Stimulated activated CD8-positive, alpha-beta memory T cell treated with anti-CD3 and anti-CD28 coated beads, Interleukin-4, amount 100 ng/mL, for 24 hours (primary cell): ENCODE measurements around the gene RAD21L1.

ENCODE experiments used
- DNase-seq: peaks from one replicate; pipeline ENCODE4 v3.0.0-alpha.2; 2020; ENCODE audit warnings: low read depth

The RAD21L1 gene

DNA sequence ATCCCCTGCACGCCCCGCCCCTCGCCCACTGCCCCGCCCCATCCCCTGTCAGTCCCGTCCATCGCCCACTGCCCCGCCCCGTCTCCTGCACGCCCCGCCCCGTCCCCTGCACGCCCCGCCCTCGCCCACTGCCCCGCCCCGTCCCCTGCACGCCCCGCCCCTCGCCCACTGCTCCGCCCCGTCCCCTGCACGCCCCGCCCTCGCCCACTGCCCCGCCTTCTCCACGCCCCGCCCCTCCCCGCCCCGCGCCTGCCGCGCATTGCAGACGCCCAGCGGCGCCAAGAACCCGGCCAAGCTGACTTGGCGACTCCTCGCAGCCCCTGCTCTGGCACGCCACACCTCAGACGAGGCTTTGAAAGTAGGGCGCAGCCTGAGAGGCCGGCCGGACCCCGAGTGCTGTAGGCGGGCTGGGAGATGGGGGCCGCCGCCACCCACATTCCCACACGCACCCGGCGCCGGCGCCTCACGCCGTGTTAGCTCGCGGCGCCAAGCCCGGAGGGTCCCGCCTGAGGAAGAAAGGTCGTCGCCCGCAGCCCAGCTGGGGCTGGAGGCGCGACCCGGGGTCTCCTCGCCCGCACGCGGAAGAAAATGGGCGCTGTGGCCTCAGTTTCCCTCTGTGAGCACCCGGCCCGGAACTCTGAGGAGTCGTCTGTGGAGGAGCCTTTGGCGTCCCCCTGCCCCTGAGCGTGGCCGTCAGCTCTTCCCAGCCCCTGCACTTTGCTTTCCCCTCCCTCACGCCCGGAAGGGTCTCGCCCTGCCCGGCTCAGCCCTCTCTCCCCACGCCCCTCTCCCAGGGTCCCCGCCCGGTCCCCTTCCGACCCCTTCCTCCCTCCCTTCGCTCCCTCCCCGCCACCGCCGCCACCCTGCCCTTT lies at the start of gene RAD21L1:
Gene RAD21L1, plus strand, starts transcription at position 262 of the 872 bp plus-strand sequence. CDS start 2,410 bp downstream, outside the sequence.
- DNase-seq = peak; percentile 62

GRCh38 chr20:1177680-1178079 lies 48.2 kb upstream of the RAD21L1 start:
- DNase-seq = no peak

DNA sequence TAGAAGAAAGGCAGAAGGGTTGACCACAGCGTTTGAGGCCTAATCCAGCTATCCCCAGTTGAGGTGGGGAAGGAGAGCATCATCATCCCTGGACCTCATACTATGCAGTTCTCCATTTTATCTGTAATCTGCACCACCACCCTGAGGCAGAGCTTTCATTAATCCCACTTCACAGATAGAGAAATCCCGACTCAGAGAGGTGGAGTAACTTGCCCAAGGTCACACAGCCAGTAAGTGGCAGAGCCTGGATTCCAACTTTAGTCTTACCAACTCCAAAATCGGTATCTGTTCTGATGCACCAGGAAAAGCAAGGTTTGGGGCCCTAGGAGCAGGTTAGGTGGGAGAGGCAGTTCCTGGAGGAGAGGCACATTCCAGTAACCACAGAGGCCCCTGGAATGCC lies 47.7 kb upstream of the RAD21L1 start:
- DNase-seq = no peak

DNA sequence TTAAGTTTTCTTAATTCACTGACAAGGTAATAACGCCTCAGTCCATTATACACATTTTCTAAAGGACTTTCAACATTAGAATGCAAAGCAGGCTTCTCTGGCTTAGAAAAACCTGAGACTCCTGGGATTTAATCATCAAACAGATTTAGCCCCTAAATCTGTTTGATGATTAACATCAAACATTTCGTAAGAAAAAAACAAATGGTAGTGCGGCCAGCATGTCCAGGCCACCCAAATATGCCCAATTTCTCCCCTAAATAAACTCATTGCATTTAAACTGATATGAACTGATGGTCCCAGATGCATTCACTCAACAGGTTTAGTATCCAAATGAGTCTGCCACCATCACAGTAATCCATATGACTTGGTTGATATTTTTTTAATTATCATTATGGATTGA lies 47.2 kb upstream of the RAD21L1 start:
- no peak for DNase-seq

DNA sequence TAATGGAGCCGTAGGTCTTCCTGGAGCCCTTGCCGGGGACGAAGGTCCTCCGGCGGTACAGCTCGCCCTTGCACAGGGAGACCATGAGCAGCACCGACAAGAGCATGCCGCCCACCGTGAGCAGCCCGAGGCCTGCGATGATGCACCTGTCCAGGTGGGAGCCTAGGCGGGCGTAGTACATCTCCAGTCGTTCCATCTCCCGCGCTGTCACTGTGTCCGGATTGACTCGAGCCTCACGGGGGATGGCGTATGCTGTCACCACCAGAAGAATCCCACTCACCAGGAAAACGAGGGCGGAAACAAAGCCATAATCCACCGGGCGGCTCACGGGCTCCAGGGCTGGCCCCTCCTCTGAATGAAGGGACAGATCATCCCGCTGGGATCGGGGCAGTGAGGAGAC lies 44.9 kb upstream of the RAD21L1 start:
- no peak for DNase-seq

- DNase-seq = no peak
Measured at GRCh38 chr20:1182106-1182505, 43.7 kb upstream of the RAD21L1 start.

- DNase-seq = no peak
Measured at GRCh38 chr20:1183153-1183552, 42.7 kb upstream of the RAD21L1 start.

GRCh38 chr20:1184260-1184637 lies 41.6 kb upstream of the RAD21L1 start:
- DNase-seq = no peak

GRCh38 chr20:1184638-1185315 lies 41.1 kb upstream of the RAD21L1 start, which contains the start of gene TMEM74B:
TSS of gene TMEM74B (minus strand) at chr20:1184981. CDS start at chr20:1183801, 1,180 bp downstream.
- DNase-seq = no peak

DNA sequence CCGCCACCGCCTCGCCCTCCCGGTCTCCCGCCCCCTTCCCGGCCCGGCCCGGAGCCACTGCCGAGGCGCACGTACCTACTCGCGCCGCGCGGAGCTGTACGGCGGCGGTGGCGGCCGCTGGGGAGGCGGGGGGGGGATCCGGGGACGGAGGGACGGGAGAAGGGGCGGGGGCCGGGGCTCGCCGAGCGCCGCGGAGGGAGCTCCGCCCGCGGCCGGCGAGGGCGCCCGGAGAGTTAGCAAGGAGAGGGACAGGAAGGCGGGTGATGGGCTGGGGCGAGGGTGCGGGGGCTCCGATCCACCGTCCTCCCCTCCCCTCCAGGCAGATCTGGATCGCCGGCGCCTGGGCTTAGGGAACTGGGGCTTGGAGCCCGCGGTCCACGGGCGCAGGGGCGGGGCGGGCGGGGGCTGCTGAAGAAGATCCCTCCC lies 40.5 kb upstream of the RAD21L1 start:
- no peak for DNase-seq

DNA sequence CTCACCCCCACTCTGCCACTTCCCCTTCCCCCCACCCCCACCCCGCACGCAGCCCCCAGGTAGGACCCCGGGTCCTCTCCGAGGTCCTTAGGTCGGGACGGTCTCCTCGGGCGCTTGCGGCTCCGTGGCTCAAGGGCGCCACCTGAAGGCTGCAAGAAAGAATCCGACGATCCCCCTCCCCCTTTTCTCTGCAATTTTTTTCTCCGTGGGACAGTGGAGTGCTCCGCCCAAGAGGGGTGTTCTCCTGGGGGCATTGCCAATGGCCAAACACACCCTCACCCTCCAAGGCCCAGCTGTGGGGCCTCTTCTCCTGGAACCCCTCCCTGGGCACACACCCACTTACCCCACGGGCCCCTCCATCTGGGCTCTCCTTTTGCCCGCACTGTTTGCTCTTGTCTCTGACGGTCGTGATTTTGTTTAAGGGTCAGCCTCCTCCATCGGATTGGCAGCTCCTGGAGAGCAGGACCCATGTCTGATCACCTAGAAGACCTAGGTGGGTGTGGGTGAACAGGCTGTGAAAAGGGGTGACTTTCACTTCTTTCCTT lies 40.0 kb upstream of the RAD21L1 start:
- peak; percentile 11 for DNase-seq

GRCh38 chr20:1186367-1186991 lies 39.4 kb upstream of the RAD21L1 start:
- DNase-seq = no peak

DNA sequence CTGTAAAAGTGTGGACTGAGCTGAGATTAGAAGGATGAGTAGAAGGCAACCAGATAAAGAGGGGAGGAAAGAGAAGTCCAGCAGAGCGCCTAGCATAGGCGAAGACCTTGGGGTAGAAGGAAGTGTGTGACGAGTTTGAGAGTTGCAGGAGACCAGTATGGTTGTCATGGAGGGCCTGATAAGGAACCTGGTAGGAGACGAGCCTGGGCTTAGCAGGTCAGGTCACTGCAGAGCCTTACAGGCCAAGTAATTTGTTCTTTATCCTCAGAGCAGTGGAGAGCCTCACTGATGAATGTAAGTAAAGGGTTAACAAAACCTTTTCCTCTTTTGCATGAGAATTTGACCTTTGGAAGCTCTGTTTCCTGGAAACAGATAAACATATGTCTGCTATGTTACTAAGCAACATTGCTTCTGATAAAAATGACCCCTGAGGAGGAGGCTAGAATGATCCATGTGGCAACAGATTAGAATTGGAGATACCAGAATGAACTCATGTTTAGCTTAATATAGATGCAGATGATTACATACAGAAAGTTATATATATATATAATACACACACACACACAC lies 38.2 kb upstream of the RAD21L1 start:
- DNase-seq = no peak

GRCh38 chr20:1188347-1188746 lies 37.5 kb upstream of the RAD21L1 start:
- no peak for DNase-seq

DNA sequence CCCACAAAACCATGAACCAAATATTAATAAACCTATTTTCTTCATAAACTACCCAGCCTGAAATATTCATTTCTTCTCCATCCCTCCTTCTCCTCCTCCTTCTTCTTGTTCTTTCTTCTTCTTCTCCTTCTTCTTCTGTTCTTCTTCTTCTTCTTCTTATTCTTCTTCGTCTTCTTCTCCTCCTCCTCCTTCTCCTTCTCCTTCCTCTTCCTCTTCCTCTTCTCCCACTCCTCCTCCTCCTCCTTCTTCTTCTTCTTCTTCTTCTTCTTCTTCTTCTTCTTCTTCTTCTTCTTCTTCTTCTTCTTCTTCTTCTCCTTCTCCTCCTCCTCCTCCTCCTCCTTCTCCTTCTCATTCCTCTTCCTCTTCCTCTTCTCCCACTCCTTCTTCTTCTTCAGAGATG lies 36.0 kb upstream of the RAD21L1 start:
- DNase-seq = no peak

GRCh38 chr20:1190847-1191246 lies 35.0 kb upstream of the RAD21L1 start:
- DNase-seq = no peak

DNA sequence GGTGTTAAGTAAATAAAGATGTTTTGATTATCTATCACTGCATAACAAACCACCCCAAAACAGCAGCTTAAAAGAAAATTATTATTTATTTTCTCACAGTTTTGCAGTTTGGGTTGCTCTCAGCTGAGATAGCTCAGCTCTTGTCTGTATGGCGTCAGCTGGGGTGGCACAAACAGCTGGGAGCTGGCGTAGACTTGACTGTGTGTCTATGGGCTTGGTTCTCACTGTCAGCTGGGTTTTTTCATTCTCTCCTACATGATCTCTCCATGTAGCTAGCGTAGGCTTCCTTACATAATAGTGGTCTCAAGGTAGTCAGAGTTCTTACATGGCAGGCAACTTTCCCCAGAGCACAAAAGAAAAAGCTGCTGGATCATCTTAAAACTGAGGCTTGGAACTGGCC lies 34.5 kb upstream of the RAD21L1 start:
- DNase-seq = no peak

GRCh38 chr20:1195226-1195625 lies 30.6 kb upstream of the RAD21L1 start:
- DNase-seq = no peak

- DNase-seq = no peak
Measured at GRCh38 chr20:1196634-1197033, 29.2 kb upstream of the RAD21L1 start.

DNA sequence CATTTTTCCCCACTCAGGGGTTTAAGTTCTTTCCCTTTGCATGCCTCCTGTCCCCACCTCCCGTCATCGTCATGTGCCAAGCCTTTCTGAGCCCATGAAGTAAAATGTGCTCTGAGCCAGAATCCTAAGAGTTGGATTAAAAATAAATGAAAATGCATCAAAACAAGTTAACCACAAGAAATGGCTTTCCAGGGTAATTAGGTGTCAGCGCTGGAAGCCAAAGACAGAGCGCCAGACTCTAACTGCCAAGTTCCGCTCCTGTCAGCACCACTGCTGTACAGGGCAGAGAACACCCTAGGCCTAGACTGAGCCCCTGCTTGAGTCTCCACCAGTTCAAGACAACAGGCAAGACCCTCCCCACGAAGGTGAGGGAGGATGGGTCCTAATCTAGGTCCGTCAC lies 28.0 kb upstream of the RAD21L1 start:
- DNase-seq = no peak

DNA sequence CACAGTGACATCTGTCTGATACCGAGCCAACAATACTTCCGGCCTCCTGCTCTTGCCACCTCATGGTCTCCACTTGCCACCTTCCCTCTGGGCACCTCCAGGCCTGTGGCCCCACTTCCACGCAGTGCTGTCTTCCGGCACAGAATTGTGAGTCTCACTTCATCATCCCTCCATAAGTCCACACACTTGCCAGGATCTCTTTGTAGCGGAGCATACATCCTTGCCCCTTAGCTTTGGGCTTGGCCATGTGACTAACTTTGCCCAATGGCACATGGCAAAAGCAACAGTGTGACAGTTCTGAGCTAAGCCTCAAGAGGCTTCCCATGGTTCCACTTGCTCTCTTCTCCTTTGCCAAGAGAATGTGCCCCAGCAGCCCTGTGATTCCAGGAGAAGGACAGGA lies 27.1 kb upstream of the RAD21L1 start:
- no peak for DNase-seq

- no peak for DNase-seq
Measured at GRCh38 chr20:1199212-1199873, 26.5 kb upstream of the RAD21L1 start.
